Common myeloid progenitor, CD34-positive (primary cell): ENCODE results near the gene ZNF750.

Source experiments
- CTCF ChIA-PET: fragments of 350-600 bp; sonication (Branson Sonifier 250); formaldehyde crosslinking; loops from one replicate; lab custom pipeline; 2021; ENCODE audit warnings: antibody characterized with exemption; lab: Charles Lee
- POLR2A ChIA-PET: fragments of 350-600 bp; sonication (Branson Sonifier 250); formaldehyde crosslinking; loops from one replicate; lab custom pipeline; 2021; ENCODE audit warnings: antibody characterized with exemption; lab: Charles Lee
- DNase-seq, 3 donors: peaks; one replicate each; pipeline versions ENCODE4 v3.0.0 to v3.0.0-alpha.2; 2013
- H3K27ac ChIP-seq, 2 experiments: 1 replicate in 1 of 2; 2 replicates in 1 of 2; pipeline ENCODE4 v1.7.0; 2013; ENCODE audit warnings: inconsistent platforms in 2 of 2, low read length in 2 of 2, mild to moderate bottlenecking in 2 of 2, low read depth in 1 of 2, moderate library complexity in 1 of 2; ENCODE audit not compliant: severe bottlenecking in 2 of 2, insufficient read depth in 1 of 2, poor library complexity in 1 of 2
- H3K27me3 ChIP-seq, 5 experiments: replicated peaks in 2 of 5; 1 replicate in 3 of 5; 2 replicates in 2 of 5; pipeline versions ENCODE4 v1.6.1 to v1.7.0; 2013; ENCODE audit warnings: low read length in 4 of 5, mild to moderate bottlenecking in 2 of 5, moderate library complexity in 2 of 5, inconsistent platforms in 1 of 5; ENCODE audit not compliant: insufficient read depth in 5 of 5, control insufficient read depth in 4 of 5
- H3K36me3 ChIP-seq, 4 experiments: 1 replicate in 2 of 4; 2 replicates in 2 of 4; pipeline versions ENCODE4 v1.6.1 to v1.7.0; 2013; ENCODE audit warnings: low read length in 3 of 4, control low read depth in 1 of 4, mild to moderate bottlenecking in 1 of 4; ENCODE audit not compliant: control insufficient read depth in 4 of 4, insufficient read depth in 4 of 4
- H3K4me1 ChIP-seq, 4 experiments: 1 replicate in 3 of 4; 2 replicates in 1 of 4; pipeline versions ENCODE4 v1.6.1 to v1.7.1; 2013; ENCODE audit warnings: low read length in 3 of 4, mild to moderate bottlenecking in 3 of 4, control low read depth in 1 of 4, inconsistent platforms in 1 of 4, moderate library complexity in 1 of 4; ENCODE audit not compliant: control insufficient read depth in 4 of 4, insufficient read depth in 4 of 4; ENCODE audit errors: control extremely low read depth in 1 of 4
- H3K4me3 ChIP-seq, 7 experiments: 1 replicate in 4 of 7; 2 replicates in 3 of 7; pipeline versions ENCODE4 v1.5.1 to v1.7.0; 2013; ENCODE audit warnings: mild to moderate bottlenecking in 7 of 7, low read length in 6 of 7, moderate library complexity in 6 of 7, inconsistent platforms in 2 of 7, low read depth in 2 of 7, control low read depth in 1 of 7; ENCODE audit not compliant: insufficient read depth in 4 of 7, control insufficient read depth in 1 of 7; ENCODE audit errors: extremely low read depth in 1 of 7
- H3K9me3 ChIP-seq, 5 experiments: 1 replicate in 4 of 5; 2 replicates in 1 of 5; pipeline versions ENCODE4 v1.6.1 to v1.7.1; 2013; ENCODE audit warnings: low read length in 4 of 5, mild to moderate bottlenecking in 2 of 5, inconsistent platforms in 1 of 5, low read depth in 1 of 5, moderate library complexity in 1 of 5; ENCODE audit not compliant: control insufficient read depth in 4 of 5, insufficient read depth in 2 of 5; ENCODE audit errors: control extremely low read depth in 1 of 5
- WGBS: methylation state at CpG from one replicate; pipeline ENCODE4 v1.1.5; 2013; ENCODE audit not compliant: insufficient coverage; 5-methylcytosine and 5-hydroxymethylcytosine counted together

ZNF750 gene

DNA sequence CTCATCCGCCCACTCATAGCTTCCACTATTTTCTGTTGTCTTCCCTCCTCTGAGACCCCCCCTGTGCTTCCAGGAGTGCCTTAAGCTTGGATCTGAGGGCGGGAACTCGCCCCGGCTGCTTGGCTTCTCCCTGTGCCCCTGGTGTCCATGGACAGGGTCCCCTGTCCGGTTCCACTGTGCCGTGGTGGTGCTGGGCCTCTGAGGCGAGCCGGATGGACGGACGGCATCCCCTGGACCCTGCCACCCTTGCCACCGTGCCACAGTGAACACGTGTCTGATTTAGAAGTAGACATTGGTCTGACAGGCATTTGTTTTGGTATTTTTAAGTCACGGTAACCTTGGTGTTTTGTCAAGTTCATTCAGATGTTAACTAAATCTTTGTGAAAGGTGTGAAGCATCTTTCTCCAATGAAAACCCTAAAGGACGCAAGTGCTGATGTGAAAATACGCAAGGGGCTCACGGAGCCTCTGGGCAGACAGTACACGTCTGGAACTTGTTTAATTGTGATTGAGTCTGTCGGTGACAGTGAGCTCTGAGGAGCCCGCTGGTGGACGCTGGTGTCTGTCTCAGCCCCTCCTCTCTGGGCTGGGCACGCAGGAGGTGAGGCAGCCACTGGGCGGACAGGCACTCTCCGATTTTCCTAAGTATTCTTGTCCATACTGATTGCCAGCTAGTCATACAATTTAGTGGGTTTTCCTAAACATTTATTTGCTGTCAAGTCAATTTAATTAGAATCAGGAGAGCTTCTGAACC, 26.3 kb downstream of the ZNF750 start:
- ChIA-PET POLR2A (no interaction called here), CTCF (interaction anchor here (1.2 to 1.8 kb wide), 3 partner anchors 8 to 25 kb away, joined by 3 to 4 read pairs (median 4); no protein-coding TSS in a partner anchor)
- WGBS: 91% methylated on average over 22 of the region's 23 CpGs
- Histone ChIP-seq H3K27me3 (no peaks in the 10 kb centered on the region), H3K27ac (no peak overlapping the region), H3K36me3 (peaks cover 6 to 58% (median 36%) of the 10 kb centered on the region in 4 experiments), H3K9me3 (peaks cover 0 to 7% (median 3%) of the 10 kb centered on the region in 5 experiments), H3K4me3 (no peak overlapping the region), H3K4me1 (peaks cover 0 to 4% (median 0%) of the 10 kb centered on the region in 4 experiments)
- DNase-seq: no peak

DNA sequence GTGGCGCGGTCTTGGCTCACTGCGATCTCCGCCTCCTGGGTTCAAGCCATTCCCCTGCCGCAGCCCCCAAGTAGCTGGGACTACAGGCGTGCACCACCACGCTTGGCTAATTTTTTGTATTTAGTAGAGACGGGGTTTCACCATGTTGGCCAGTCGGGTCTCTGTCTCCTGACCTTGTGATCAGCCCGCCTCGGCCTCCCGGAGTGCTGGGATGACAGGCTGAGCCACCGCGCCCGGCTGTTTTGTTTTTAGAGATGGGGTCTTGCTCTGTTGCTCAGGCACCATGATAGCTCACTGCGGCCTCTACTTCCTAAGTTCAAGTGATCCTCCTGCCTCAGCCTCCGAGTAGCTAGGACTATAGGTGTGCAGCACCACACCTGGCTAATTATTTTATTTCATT, 27.2 kb downstream of the ZNF750 start:
- no peaks in the 10 kb centered on the region for H3K9me3 ChIP-seq
- WGBS: 100% methylated on average over 15 of the region's 17 CpGs
- CTCF ChIA-PET: interaction anchor here (1.2 kb wide), 1 partner anchor 26 kb away, joined by 3 read pairs; no protein-coding TSS in a partner anchor
- DNase-seq: no peak
- H3K27ac ChIP-seq: no peak overlapping the region
- POLR2A ChIA-PET: no interaction called here
- peaks cover 6 to 55% (median 31%) of the 10 kb centered on the region in 4 experiments for H3K36me3 ChIP-seq
- H3K4me3 ChIP-seq: no peak overlapping the region
- H3K4me1 ChIP-seq: peaks cover 0 to 4% (median 0%) of the 10 kb centered on the region in 4 experiments
- no peaks in the 10 kb centered on the region for H3K27me3 ChIP-seq

DNA sequence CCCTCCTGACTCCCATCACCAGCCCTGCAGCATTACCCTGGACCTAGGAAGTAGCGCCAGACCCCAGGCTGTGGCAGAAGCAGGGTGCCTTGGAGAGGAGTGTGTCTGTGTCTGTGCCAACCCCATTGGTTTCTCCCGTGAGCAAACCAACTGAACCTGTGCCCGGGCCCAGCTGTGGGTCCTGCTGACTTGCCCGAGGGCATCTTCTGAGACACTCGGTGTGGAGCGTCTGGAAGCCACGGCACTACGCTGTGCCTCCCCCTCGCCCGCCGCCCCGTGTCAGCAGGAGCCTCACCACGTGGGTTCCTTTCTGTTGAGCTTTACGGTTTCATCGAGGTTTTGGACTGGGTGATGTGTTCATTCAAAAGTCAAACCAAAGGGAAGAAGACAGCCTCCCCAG, 27.8 kb downstream of the ZNF750 start:
- Histone ChIP-seq H3K4me3 (no peak overlapping the region), H3K36me3 (peaks cover 6 to 52% (median 33%) of the 10 kb centered on the region in 4 experiments), H3K9me3 (no peaks in the 10 kb centered on the region), H3K27me3 (no peaks in the 10 kb centered on the region), H3K27ac (no peak overlapping the region), H3K4me1 (peaks cover 0 to 4% (median 0%) of the 10 kb centered on the region in 4 experiments)
- ChIA-PET CTCF (interaction anchor here (0.7 to 1.2 kb wide), 2 partner anchors 26 to 50 kb away, joined by 3 read pairs; no protein-coding TSS in a partner anchor), POLR2A (no interaction called here)
- 92% methylated on average over 15 of the region's 15 CpGs for WGBS
- no peak for DNase-seq

DNA sequence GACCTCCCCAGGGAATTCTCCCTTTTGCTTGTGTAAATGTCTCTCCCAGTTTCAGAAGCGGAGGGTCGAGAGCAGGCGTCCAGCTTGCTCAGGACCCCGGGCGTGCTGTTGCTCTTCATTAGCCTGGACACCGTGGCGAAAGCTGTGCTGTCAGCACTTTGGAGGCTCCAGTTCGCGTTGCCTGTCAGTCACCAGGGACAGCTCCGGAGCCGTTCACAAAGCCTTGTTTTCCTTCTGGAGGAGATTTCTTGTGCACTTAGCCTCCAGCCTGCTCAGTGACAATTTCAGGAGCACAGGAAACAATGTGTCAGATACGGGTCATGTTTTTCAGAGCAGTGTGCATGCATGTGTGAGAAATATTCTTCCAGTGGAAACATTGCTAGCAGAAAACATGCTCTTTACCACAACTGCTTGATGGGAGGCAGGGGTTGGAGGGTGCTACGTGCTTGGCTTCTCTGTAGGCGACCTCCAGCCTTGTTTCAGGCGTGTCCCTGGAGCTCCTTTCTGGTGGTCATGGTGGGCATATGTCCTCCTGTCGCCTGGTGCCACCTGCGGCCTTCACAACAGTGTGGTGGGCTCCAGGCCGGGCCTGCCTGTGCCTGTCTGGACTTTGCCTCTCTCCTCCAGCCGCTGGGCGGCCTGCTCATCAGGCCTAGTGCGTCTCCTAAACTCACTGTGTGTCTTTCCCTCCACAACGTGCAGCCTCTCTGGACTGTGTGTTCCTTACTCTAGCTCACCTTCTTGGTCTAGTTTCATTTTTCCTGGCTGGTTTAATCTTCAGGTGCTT, 29.0 kb downstream of the ZNF750 start:
- no peak for DNase-seq
- H3K4me3 ChIP-seq: no peak overlapping the region
- no peaks in the 10 kb centered on the region for H3K9me3 ChIP-seq
- H3K4me1 ChIP-seq: peaks cover 0 to 4% (median 0%) of the 10 kb centered on the region in 4 experiments
- H3K36me3 ChIP-seq: peaks cover 6 to 58% (median 30%) of the 10 kb centered on the region in 4 experiments
- ChIA-PET CTCF (interaction anchor here (0.7 kb wide), 1 partner anchor 51 kb away, joined by 3 read pairs; no protein-coding TSS in a partner anchor), POLR2A (no interaction called here)
- no peak overlapping the region for H3K27ac ChIP-seq
- WGBS: 98% methylated on average over 20 of the region's 22 CpGs
- H3K27me3 ChIP-seq: no peaks in the 10 kb centered on the region

DNA sequence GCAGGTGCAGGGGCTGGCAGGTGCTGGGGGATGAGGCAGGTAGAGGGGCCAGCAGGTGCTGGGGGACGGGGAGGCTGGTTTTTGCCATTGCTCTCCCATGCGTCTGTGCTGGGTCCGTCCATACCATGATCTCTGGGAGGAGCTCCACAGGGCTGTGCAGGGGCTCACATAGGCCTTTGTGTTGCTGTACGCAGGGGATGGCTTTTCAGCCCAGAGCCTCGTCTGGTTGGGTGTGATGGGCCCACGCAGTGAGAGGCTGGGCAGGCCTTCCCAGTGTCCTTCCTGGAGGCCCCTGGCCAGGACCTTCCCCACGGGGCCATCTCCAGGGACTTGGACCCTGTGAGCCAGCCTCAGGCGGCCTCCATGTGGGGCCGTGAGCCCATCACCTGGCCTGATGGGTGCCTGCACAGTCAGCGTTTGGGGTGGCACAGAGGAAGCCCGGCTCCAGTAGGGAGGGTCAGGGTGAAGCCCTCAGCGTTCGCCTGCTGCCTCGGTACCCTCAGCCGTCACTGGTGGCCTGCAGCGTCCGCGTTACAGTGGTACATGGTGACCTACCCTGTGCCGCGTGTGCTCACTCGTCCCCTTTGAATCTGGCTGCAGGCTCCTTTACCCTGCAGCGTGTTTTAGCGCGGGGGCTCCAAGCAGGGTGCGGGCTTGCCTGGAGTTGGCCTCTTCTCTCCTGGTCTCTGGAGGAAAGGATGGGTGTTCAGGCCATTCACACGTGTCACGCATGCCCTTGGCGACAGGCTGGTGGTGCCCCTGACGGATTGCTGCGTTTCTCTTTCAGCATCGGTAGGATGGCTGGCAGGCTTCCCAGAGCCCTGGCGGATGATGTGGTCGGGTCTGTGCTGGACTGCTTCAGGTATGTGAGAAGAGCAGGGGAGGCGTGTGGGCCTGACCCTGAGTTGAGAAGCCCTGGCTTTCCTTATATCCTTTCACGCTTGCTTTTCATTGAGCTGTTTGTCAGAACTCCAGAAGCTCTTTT, 30.6 kb downstream of the ZNF750 start:
- no peak overlapping the region for H3K27ac ChIP-seq
- no peak for DNase-seq
- H3K4me3 ChIP-seq: no peak overlapping the region
- WGBS: 92% methylated on average over 33 of the region's 35 CpGs
- no peaks in the 10 kb centered on the region for H3K4me1 ChIP-seq
- no peaks in the 10 kb centered on the region for H3K27me3 ChIP-seq
- no peaks in the 10 kb centered on the region for H3K9me3 ChIP-seq
- CTCF ChIA-PET: no interaction called here
- peaks cover 3 to 54% (median 28%) of the 10 kb centered on the region in 4 experiments for H3K36me3 ChIP-seq
- POLR2A ChIA-PET: no interaction called here

DNA sequence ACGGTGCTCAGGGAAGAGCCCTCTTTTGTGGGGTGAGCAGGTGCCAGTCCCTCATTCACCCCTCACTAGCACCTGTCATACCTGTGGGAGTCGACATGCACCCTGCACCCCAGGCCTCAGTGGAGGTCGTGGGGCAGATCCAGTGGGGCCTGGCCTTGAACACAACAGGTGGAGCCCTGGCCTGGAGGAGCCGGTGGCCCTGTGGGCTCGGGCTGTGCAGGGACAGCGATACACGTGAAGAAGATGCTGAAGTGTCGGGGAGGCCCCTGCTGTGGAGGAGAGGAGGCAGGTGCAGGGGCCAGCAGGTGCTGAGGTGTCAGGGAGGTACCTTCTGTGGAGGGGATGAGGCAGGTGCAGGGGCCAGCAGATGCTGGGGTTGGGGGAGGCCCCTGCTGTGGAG, 31.8 kb downstream of the ZNF750 start:
- CTCF ChIA-PET: interaction anchor here (1.2 to 1.5 kb wide), 2 partner anchors 30 to 50 kb away, joined by 3 to 5 read pairs; no protein-coding TSS in a partner anchor
- H3K9me3 ChIP-seq: no peaks in the 10 kb centered on the region
- WGBS: 97% methylated on average over 8 of the region's 8 CpGs
- no peaks in the 10 kb centered on the region for H3K27me3 ChIP-seq
- no peak overlapping the region for H3K4me3 ChIP-seq
- H3K36me3 ChIP-seq: peaks cover 3 to 54% (median 28%) of the 10 kb centered on the region in 4 experiments
- no peaks in the 10 kb centered on the region for H3K4me1 ChIP-seq
- DNase-seq: no peak
- POLR2A ChIA-PET: no interaction called here
- H3K27ac ChIP-seq: no peak overlapping the region
